ENCODE results near the gene ARHGAP27. TPM values are rescaled to one million over a fixed set of nuclear protein-coding genes. Genes with fewer than 3 reads are reported as not detected.
"Not testable (repeated sequence)": the region's sequence is repeated elsewhere in the genome, so short reads cannot be mapped to it uniquely, and the experiment has no call there.

Gene ARHGAP27
- total and polyA plus RNA-seq, 11 donors = 16.3 to 39.4 (median 25.3) TPM

GRCh38 chr17:45346216-45347015 is 86.3 kb downstream of the ARHGAP27 start:
- ATAC-seq (peak in 3 of 4 donors; percentile 18 to 71 (median 58)), DNase-seq (no peak)
- intact Hi-C loops (cut with DNase I) = no loop called here
- H3K9me3 ChIP-seq = peaks cover 0 to 2% (median 0%) of the 10 kb centered on the region in 12 donors
- peak overlapping the region in 10 of 12 donors; percentile 5 to 70 (median 50) for H3K27ac ChIP-seq
- no peaks in the 10 kb centered on the region for H3K27me3 ChIP-seq
- H3K4me1 ChIP-seq = peaks cover 0 to 27% (median 9%) of the 10 kb centered on the region in 12 donors
- WGBS, 4 donors = 77 to 85% (median 78%) methylated on average over 13 of the region's 13 CpGs
- H3K4me3 ChIP-seq = no peak overlapping the region
- no peaks in the 10 kb centered on the region for H3K36me3 ChIP-seq
- TF ChIP-seq POLR2A (IDR thresholded peaks at IDR 0.05) (no peak), CTCF (IDR thresholded peaks at IDR 0.05) (no peak)

GRCh38 chr17:45345554-45346215 is 87.0 kb downstream of the ARHGAP27 start:
- ATAC-seq (peak; percentile 43 to 78 (median 72)), DNase-seq (peak in 2 of 5 donors; percentile 20 to 47)
- H3K36me3 ChIP-seq = no peaks in the 10 kb centered on the region
- peak overlapping the region in 10 of 12 donors; percentile 0 to 70 (median 50) for H3K27ac ChIP-seq
- TF ChIP-seq CTCF (IDR thresholded peaks at IDR 0.05) (no peak), POLR2A (IDR thresholded peaks at IDR 0.05) (no peak)
- intact Hi-C loops (cut with DNase I) = no loop called here
- H3K27me3 ChIP-seq = no peaks in the 10 kb centered on the region
- no peak overlapping the region for H3K4me3 ChIP-seq
- WGBS, 4 donors = 39 to 55% (median 47%) methylated on average over 3 of the region's 3 CpGs
- H3K9me3 ChIP-seq = no peaks in the 10 kb centered on the region
- H3K4me1 ChIP-seq = peaks cover 0 to 32% (median 13%) of the 10 kb centered on the region in 12 donors

- no peak for DNase-seq
- Histone ChIP-seq H3K4me1 (peaks cover 0 to 32% (median 13%) of the 10 kb centered on the region in 12 donors), H3K27me3 (no peaks in the 10 kb centered on the region), H3K9me3 (no peaks in the 10 kb centered on the region), H3K4me3 (no peak overlapping the region), H3K27ac (peak overlapping the region in 10 of 12 donors; percentile 0 to 70 (median 47)), H3K36me3 (no peaks in the 10 kb centered on the region)
- TF ChIP-seq POLR2A (IDR thresholded peaks at IDR 0.05) (no peak), CTCF (IDR thresholded peaks at IDR 0.05) (no peak)
- 73 to 86% (median 78%) methylated on average over 3 of the region's 3 CpGs for WGBS, 4 donors
- intact Hi-C loops (cut with DNase I) = no loop called here
- no peak for ATAC-seq
These were observed 87.5 kb downstream of the ARHGAP27 start for GRCh38 chr17:45345246-45345553.

- H3K4me1 ChIP-seq = peaks cover 0 to 32% (median 13%) of the 10 kb centered on the region in 12 donors
- H3K27ac ChIP-seq; H3K27me3 ChIP-seq; intact Hi-C loops (cut with DNase I); DNase-seq; ATAC-seq; H3K9me3 ChIP-seq; H3K4me3 ChIP-seq; H3K36me3 ChIP-seq: not testable (repeated sequence)
- 91 to 100% (median 95%) methylated on average over 10 of the region's 10 CpGs for WGBS, 4 donors
These were observed 88.6 kb downstream of the ARHGAP27 start for GRCh38 chr17:45343967-45344664.

Other genes starting within 250 kb of the ARHGAP27 start
- gene FMNL1, start 211.0 kb downstream of the ARHGAP27 start, total RNA-seq = 10 to 100 TPM in 5 of 9 donors, 1 to 10 TPM in 4; 6.4 to 52.8 (median 10.3) TPM
- 1 to 10 TPM; 5.4 to 7.8 TPM for gene FMNL1, start 211.0 kb downstream of the ARHGAP27 start, polyA plus RNA-seq
- not detected for gene SPATA32, start 170.8 kb downstream of the ARHGAP27 start, total RNA-seq
- not detected for gene SPATA32, start 170.8 kb downstream of the ARHGAP27 start, polyA plus RNA-seq
- 10 to 100 TPM in 8 of 9 donors, 1 to 10 TPM in 1; 9.9 to 21.9 (median 12.7) TPM for gene MAP3K14, start 115.8 kb downstream of the ARHGAP27 start, total RNA-seq
- gene MAP3K14, start 115.8 kb downstream of the ARHGAP27 start, polyA plus RNA-seq = 10 to 100 TPM in 1 of 2 donors, 1 to 10 TPM in 1; 9.0 to 11.2 TPM
- gene PLEKHM1, start 57.9 kb upstream of the ARHGAP27 start, total RNA-seq = 10 to 100 TPM; 16.9 to 48.0 (median 30.9) TPM
- 10 to 100 TPM; 11.1 to 19.0 TPM for gene PLEKHM1, start 57.9 kb upstream of the ARHGAP27 start, polyA plus RNA-seq